ENCODE results near the gene OR2F2. TPM values are rescaled to one million over a fixed set of nuclear protein-coding genes. Genes with fewer than 3 reads are reported as not detected.

Gene OR2F2
- total RNA-seq, 1 donor from 2014 or later = not detected

DNA sequence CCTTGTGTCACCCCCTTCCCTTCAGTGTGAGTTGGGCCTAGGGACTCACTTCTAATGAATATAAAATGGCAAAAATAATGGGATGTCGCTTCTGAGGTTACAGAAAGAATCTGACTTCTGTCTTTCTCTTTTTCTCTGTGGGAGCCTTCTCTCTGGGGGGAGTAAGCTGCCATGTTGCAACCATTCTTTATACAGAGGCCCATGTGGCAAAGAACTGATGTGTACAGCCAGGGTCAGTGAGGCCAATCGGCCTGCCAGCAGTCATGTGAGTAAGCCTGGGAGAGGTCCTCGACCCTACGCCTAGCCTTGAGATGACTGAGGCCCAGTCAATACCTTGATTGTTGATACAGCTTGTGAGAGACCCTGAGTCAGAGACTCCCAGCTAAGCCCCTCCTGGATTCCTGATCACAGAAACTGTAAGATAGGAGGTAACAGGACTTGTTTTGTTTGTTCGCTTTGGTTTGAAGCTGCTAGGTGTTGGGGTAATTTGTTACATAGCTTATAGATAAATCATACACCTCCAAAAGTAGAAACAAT lies 34.7 kb upstream of the OR2F2 start:
- Mint-ChIP-seq H3K4me1 (ENCODE audit: unreplicated experiment) (peaks cover 26% of the 10 kb centered on the region), H3K36me3 (ENCODE audit: unreplicated experiment) (no peaks in the 10 kb centered on the region), H3K27me3 (ENCODE audit: unreplicated experiment) (no peaks in the 10 kb centered on the region), H3K4me3 (ENCODE audit: unreplicated experiment) (peak overlapping the region; percentile 90), H3K9me3 (ENCODE audit: unreplicated experiment) (no peaks in the 10 kb centered on the region), H3K27ac (ENCODE audit: unreplicated experiment) (peak overlapping the region; percentile 96)
- DNase-seq (ENCODE audit: extremely low spot score, unreplicated experiment) = no peak
- TF ChIP-seq, protein P1, sequence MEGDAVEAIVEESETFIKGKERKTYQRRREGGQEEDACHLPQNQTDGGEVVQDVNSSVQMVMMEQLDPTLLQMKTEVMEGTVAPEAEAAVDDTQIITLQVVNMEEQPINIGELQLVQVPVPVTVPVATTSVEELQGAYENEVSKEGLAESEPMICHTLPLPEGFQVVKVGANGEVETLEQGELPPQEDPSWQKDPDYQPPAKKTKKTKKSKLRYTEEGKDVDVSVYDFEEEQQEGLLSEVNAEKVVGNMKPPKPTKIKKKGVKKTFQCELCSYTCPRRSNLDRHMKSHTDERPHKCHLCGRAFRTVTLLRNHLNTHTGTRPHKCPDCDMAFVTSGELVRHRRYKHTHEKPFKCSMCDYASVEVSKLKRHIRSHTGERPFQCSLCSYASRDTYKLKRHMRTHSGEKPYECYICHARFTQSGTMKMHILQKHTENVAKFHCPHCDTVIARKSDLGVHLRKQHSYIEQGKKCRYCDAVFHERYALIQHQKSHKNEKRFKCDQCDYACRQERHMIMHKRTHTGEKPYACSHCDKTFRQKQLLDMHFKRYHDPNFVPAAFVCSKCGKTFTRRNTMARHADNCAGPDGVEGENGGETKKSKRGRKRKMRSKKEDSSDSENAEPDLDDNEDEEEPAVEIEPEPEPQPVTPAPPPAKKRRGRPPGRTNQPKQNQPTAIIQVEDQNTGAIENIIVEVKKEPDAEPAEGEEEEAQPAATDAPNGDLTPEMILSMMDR (IDR thresholded peaks at IDR 0.05) = no peak

DNA sequence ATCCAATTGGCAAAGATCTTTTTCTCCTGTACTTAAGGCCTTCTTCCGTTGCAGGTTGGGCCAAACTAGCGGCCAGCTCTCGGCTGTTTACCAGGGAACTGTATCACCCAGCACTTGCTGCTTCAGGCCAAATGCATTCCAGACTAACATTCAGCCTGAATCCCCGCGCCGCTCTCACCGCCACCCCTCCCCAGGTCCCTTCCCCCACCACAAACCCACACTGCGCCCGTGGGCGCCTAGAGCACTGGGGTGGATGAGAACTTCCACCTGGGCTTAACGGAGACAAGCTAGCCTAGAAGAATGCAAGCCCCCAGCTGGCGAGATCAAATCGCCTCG lies 33.7 kb upstream of the OR2F2 start:
- H3K36me3 Mint-ChIP-seq (ENCODE audit: unreplicated experiment) = no peaks in the 10 kb centered on the region
- DNase-seq (ENCODE audit: extremely low spot score, unreplicated experiment) = no peak
- H3K9me3 Mint-ChIP-seq (ENCODE audit: unreplicated experiment) = no peaks in the 10 kb centered on the region
- peak overlapping the region; percentile 96 for H3K27ac Mint-ChIP-seq (ENCODE audit: unreplicated experiment)
- peak overlapping the region; percentile 90 for H3K4me3 Mint-ChIP-seq (ENCODE audit: unreplicated experiment)
- H3K4me1 Mint-ChIP-seq (ENCODE audit: unreplicated experiment) = peaks cover 26% of the 10 kb centered on the region
- TF ChIP-seq, protein P1 (IDR thresholded peaks at IDR 0.05) = no peak
- no peaks in the 10 kb centered on the region for H3K27me3 Mint-ChIP-seq (ENCODE audit: unreplicated experiment)

DNA sequence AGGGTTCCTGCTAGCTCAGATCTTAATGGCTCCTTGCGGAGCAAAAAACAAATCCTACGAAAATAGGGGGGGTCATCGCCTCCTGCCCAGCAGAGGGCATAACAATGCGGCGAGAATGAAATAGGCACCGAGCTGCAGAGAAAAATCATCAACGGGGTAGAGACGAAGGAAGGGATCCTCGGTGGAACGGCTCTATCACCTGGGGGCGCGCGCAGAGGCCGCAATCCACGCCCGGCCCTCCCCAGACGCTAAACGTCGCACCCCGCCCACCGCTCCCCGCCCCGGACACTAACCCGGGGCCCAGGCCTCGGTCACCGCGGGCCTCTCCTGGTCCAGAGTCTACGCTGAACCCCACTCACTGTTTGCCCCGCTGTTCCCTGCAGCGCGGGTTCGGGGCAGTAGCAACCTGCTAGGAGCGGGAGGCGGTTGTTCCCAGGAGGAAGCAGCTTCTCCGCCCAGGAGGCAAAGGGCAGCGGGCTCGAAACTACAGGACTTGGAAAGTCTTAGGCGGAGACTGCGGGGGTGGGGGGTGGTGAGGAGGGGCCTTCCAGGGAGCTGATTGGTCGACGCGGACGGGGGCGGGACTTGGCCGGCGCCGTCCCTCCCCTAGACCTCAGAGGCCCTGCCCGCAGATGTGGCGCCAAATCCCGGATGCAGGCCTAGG lies 33.2 kb upstream of the OR2F2 start, which contains the start of gene TCAF1:
TSS of gene TCAF1 (minus strand) at position 509 of the 664 bp plus-strand sequence. CDS start 25,568 bp downstream, outside the sequence.
- peak within 1 kb of the TSS; percentile 90 for H3K4me3 Mint-ChIP-seq (ENCODE audit: unreplicated experiment)
- peak within 1 kb of the TSS; percentile 96 for H3K27ac Mint-ChIP-seq (ENCODE audit: unreplicated experiment)
- H3K27me3 Mint-ChIP-seq (ENCODE audit: unreplicated experiment) = no peaks in the 10 kb centered on the region
- TF ChIP-seq, protein P1 (IDR thresholded peaks at IDR 0.05) = peak; percentile 57
- peak; percentile 97 for DNase-seq (ENCODE audit: extremely low spot score, unreplicated experiment)
- peaks cover 26% of the 10 kb centered on the region for H3K4me1 Mint-ChIP-seq (ENCODE audit: unreplicated experiment)
- no peaks in the 10 kb centered on the region for H3K36me3 Mint-ChIP-seq (ENCODE audit: unreplicated experiment)
- no peaks in the 10 kb centered on the region for H3K9me3 Mint-ChIP-seq (ENCODE audit: unreplicated experiment)

DNA sequence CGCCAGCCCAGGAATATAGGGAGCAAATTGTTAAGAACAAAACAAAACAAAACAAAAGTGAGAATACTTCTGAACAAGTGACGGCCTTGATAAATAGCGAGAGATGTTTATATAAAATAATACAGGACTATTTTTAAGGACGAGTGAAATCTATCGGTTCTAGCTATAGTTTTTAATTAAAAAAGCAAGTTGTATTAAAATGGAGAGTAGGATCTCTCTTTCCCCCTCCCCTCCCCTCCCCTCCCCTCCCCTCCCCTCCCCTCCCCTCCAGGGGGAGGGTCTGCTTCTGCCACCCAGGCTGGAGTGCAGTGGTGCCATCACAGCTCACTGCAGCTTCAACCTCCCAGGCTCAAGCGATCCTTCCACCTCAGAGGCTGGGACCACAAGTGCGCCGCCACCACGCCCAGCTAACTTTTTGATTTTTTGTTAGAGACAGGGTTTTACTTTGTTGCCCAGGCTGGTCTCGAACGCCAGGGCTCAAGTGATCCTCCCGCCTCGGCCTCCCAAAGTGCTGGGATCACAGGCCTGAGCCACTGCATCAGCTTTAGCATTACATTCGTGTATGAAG lies 32.6 kb upstream of the OR2F2 start:
- no peak for DNase-seq (ENCODE audit: extremely low spot score, unreplicated experiment)
- TF ChIP-seq, protein P1 (IDR thresholded peaks at IDR 0.05) = no peak
- peaks cover 26% of the 10 kb centered on the region for H3K4me1 Mint-ChIP-seq (ENCODE audit: unreplicated experiment)
- peak overlapping the region; percentile 96 for H3K27ac Mint-ChIP-seq (ENCODE audit: unreplicated experiment)
- H3K9me3 Mint-ChIP-seq (ENCODE audit: unreplicated experiment) = no peaks in the 10 kb centered on the region
- H3K27me3 Mint-ChIP-seq (ENCODE audit: unreplicated experiment) = no peaks in the 10 kb centered on the region
- peak overlapping the region; percentile 90 for H3K4me3 Mint-ChIP-seq (ENCODE audit: unreplicated experiment)
- H3K36me3 Mint-ChIP-seq (ENCODE audit: unreplicated experiment) = no peaks in the 10 kb centered on the region

DNA sequence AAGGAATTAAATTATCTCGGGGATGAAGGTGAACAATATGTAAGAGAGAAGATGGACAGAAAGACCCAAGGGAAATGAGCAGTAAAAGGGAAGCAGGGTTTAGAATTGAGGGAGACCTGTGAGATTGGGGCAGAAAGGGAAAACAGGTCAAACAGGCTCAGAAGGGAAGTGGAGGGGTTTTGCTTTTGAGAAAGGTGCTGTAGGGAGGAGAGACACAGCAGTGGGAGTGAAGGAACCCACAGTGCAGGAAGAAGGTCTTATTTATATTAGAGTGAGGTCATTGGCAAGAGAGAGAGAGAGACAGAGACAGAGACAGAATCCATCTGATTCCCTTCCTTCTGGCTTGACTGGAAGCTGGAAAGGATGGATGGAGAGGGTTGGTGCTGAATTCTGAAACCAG lies 29.5 kb upstream of the OR2F2 start:
- Mint-ChIP-seq H3K27me3 (ENCODE audit: unreplicated experiment) (peaks cover 8% of the 10 kb centered on the region), H3K4me1 (ENCODE audit: unreplicated experiment) (peaks cover 7% of the 10 kb centered on the region), H3K4me3 (ENCODE audit: unreplicated experiment) (no peak overlapping the region), H3K9me3 (ENCODE audit: unreplicated experiment) (no peaks in the 10 kb centered on the region), H3K27ac (ENCODE audit: unreplicated experiment) (no peak overlapping the region), H3K36me3 (ENCODE audit: unreplicated experiment) (no peaks in the 10 kb centered on the region)
- TF ChIP-seq, protein P1 (IDR thresholded peaks at IDR 0.05) = no peak
- DNase-seq (ENCODE audit: extremely low spot score, unreplicated experiment) = no peak
